ENCODE measurements around the gene CHRD. TPM values are rescaled to one million over a fixed set of nuclear protein-coding genes. Genes with fewer than 3 reads are reported as not detected.

Gene CHRD
- total RNA-seq, 6 experiments from 2014 or later: 0.09 to 0.31 (median 0.19) TPM; not detected in 2

DNA sequence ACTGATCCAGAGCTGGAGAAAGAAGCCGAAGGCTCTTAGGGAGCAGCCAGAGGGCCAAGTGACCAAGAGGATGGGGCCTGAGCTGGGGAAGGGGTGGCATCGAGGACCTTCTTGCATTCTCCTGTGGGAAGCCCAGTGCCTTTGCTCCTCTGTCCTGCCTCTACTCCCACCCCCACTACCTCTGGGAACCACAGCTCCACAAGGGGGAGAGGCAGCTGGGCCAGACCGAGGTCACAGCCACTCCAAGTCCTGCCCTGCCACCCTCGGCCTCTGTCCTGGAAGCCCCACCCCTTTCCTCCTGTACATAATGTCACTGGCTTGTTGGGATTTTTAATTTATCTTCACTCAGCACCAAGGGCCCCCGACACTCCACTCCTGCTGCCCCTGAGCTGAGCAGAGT lies 9.5 kb downstream of the CHRD start:
- Mint-ChIP-seq H3K4me3 (no peak overlapping the region), H3K27ac (no peak overlapping the region), H3K27me3 (ENCODE audit: insufficient read depth) (peaks cover 42% of the 10 kb centered on the region), H3K9me3 (no peaks in the 10 kb centered on the region), H3K4me1 (ENCODE audit: low read depth) (no peaks in the 10 kb centered on the region), H3K36me3 (ENCODE audit: low read depth) (no peaks in the 10 kb centered on the region)
- TF ChIP-seq, protein P1, sequence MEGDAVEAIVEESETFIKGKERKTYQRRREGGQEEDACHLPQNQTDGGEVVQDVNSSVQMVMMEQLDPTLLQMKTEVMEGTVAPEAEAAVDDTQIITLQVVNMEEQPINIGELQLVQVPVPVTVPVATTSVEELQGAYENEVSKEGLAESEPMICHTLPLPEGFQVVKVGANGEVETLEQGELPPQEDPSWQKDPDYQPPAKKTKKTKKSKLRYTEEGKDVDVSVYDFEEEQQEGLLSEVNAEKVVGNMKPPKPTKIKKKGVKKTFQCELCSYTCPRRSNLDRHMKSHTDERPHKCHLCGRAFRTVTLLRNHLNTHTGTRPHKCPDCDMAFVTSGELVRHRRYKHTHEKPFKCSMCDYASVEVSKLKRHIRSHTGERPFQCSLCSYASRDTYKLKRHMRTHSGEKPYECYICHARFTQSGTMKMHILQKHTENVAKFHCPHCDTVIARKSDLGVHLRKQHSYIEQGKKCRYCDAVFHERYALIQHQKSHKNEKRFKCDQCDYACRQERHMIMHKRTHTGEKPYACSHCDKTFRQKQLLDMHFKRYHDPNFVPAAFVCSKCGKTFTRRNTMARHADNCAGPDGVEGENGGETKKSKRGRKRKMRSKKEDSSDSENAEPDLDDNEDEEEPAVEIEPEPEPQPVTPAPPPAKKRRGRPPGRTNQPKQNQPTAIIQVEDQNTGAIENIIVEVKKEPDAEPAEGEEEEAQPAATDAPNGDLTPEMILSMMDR (IDR thresholded peaks at IDR 0.05): no peak
- DNase-seq: no peak

GRCh38 chr3:184389935-184390528 lies 10.2 kb downstream of the CHRD start:
- DNase-seq: no peak
- H3K4me1 Mint-ChIP-seq (ENCODE audit: low read depth): no peaks in the 10 kb centered on the region
- H3K27me3 Mint-ChIP-seq (ENCODE audit: insufficient read depth): peaks cover 43% of the 10 kb centered on the region
- no peak overlapping the region for H3K27ac Mint-ChIP-seq
- no peaks in the 10 kb centered on the region for H3K9me3 Mint-ChIP-seq
- H3K4me3 Mint-ChIP-seq: no peak overlapping the region
- TF ChIP-seq, protein P1 (IDR thresholded peaks at IDR 0.05): no peak
- no peaks in the 10 kb centered on the region for H3K36me3 Mint-ChIP-seq (ENCODE audit: low read depth)

DNA sequence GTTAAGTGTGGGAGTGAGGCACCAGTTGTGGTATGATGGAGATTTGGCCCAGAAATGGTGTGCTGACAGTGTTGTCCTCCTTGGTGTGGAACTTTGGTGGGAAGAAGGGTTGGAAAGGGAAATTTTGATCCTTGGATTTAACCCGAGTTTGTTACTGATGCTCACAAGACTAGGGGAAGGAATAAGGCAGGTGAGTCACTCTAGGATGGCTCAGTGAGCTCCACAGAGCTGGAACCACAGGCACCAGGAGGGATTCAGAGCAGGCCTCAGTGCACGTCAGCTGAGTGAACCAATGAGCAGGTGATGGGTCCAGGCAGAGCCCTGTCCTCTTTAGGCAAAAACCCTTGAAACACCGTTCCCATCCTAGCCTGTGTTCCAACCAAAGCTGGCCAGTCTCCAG lies 11.4 kb downstream of the CHRD start:
- TF ChIP-seq, protein P1 (IDR thresholded peaks at IDR 0.05): no peak
- H3K4me3 Mint-ChIP-seq: no peak overlapping the region
- H3K9me3 Mint-ChIP-seq: no peaks in the 10 kb centered on the region
- DNase-seq: no peak
- no peak overlapping the region for H3K27ac Mint-ChIP-seq
- no peaks in the 10 kb centered on the region for H3K36me3 Mint-ChIP-seq (ENCODE audit: low read depth)
- peaks cover 54% of the 10 kb centered on the region for H3K27me3 Mint-ChIP-seq (ENCODE audit: insufficient read depth)
- no peaks in the 10 kb centered on the region for H3K4me1 Mint-ChIP-seq (ENCODE audit: low read depth)

- no peak overlapping the region for H3K4me3 Mint-ChIP-seq
- peaks cover 8% of the 10 kb centered on the region for H3K4me1 Mint-ChIP-seq (ENCODE audit: low read depth)
- peaks cover 49% of the 10 kb centered on the region for H3K27me3 Mint-ChIP-seq (ENCODE audit: insufficient read depth)
- H3K9me3 Mint-ChIP-seq: no peaks in the 10 kb centered on the region
- H3K27ac Mint-ChIP-seq: no peak overlapping the region
- TF ChIP-seq, protein P1 (IDR thresholded peaks at IDR 0.05): no peak
- DNase-seq: no peak
- no peaks in the 10 kb centered on the region for H3K36me3 Mint-ChIP-seq (ENCODE audit: low read depth)
Observed at GRCh38 chr3:184395320-184395660, 15.4 kb downstream of the CHRD start.

GRCh38 chr3:184399410-184399809 lies 19.6 kb downstream of the CHRD start:
- peak; percentile 85 for DNase-seq
- no peak overlapping the region for H3K27ac Mint-ChIP-seq
- no peaks in the 10 kb centered on the region for H3K9me3 Mint-ChIP-seq
- peaks cover 8% of the 10 kb centered on the region for H3K4me1 Mint-ChIP-seq (ENCODE audit: low read depth)
- no peaks in the 10 kb centered on the region for H3K36me3 Mint-ChIP-seq (ENCODE audit: low read depth)
- TF ChIP-seq, protein P1 (IDR thresholded peaks at IDR 0.05): no peak
- no peak overlapping the region for H3K4me3 Mint-ChIP-seq
- H3K27me3 Mint-ChIP-seq (ENCODE audit: insufficient read depth): peaks cover 45% of the 10 kb centered on the region
